Measurements from ENCODE around the gene FMNL2. TPM values are rescaled to one million over a fixed set of nuclear protein-coding genes. Genes with fewer than 3 reads are reported as not detected.

Gene FMNL2
- total RNA-seq, 1 experiment from 2014 or later: 38.2 TPM

DNA sequence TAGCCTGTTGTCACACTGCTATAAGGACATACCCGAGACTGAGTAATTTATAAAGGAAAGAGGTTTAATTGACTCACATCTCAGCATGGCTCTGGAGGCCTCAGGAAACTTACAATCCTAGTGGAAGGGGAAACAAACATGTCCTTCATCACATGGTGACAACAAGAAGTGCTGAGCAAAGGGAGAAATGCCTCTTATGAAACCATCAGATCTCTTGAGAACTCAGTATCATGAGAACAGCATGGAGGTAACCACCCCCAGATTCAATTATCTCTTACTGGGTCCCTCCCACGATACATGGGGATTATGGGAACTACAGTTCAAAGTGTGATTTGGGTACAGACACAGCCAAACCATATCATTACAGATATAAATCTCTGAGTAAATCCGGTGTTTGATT, 233.6 kb downstream of the FMNL2 start:
- ChIA-PET POLR2A (no interaction called here), CTCF (no interaction called here)
- DNase-seq: no peak
- Mint-ChIP-seq H3K27me3 (ENCODE audit: insufficient read depth, unreplicated experiment) (no peaks in the 10 kb centered on the region), H3K36me3 (ENCODE audit: insufficient read depth, unreplicated experiment) (peaks cover 11% of the 10 kb centered on the region), H3K27ac (ENCODE audit: unreplicated experiment) (no peak overlapping the region), H3K9me3 (ENCODE audit: unreplicated experiment) (no peaks in the 10 kb centered on the region), H3K4me3 (ENCODE audit: unreplicated experiment) (no peak overlapping the region), H3K4me1 (ENCODE audit: low read depth, unreplicated experiment) (no peaks in the 10 kb centered on the region)
- TF ChIP-seq, protein P1, sequence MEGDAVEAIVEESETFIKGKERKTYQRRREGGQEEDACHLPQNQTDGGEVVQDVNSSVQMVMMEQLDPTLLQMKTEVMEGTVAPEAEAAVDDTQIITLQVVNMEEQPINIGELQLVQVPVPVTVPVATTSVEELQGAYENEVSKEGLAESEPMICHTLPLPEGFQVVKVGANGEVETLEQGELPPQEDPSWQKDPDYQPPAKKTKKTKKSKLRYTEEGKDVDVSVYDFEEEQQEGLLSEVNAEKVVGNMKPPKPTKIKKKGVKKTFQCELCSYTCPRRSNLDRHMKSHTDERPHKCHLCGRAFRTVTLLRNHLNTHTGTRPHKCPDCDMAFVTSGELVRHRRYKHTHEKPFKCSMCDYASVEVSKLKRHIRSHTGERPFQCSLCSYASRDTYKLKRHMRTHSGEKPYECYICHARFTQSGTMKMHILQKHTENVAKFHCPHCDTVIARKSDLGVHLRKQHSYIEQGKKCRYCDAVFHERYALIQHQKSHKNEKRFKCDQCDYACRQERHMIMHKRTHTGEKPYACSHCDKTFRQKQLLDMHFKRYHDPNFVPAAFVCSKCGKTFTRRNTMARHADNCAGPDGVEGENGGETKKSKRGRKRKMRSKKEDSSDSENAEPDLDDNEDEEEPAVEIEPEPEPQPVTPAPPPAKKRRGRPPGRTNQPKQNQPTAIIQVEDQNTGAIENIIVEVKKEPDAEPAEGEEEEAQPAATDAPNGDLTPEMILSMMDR (IDR thresholded peaks at IDR 0.05; ENCODE audit: insufficient read depth in 1 of 2, low read depth in 1 of 2, low read length in 1 of 2, severe bottlenecking in 1 of 2, unreplicated experiment in 1 of 2): no peak
- no peaks in the 10 kb centered on the region for H3K36me3 ChIP-seq (ENCODE audit: control insufficient read depth, insufficient read depth, low read length)
- BruUV-seq (replicated peaks): no TSS peak
- intact Hi-C loops (cut with micrococcal nuclease; ENCODE audit: unreplicated experiment): loop anchor here (5.0 kb wide), 1 partner anchor 59 kb away; no protein-coding TSS in a partner anchor
- no peak overlapping the region for H3K4me3 ChIP-seq (ENCODE audit: low read depth, low read length)
- H3K9me3 ChIP-seq: no peaks in the 10 kb centered on the region
- no peaks in the 10 kb centered on the region for H3K4me1 ChIP-seq
- H3K27me3 ChIP-seq (replicated peaks; ENCODE audit: control insufficient read depth, insufficient read depth, low read length): no peaks in the 10 kb centered on the region

DNA sequence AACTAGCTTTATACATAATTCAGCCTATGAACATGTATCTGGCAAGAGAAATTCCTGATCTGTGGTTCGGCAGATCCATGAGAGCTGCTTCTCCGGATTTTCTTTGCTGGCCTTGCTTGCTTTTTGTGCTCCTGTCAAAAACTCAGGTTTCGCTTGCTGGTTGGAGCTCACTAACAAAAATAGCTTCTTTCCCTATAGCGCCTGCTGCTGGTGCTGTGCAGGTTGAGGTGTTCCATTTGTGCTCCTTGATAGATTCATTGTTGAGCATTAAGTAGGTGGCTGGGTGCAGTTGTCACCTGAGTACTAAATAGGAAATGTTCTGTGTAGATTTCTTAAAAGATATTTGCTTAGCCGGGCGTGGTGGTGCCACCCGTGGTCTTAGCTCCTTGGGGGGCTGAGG, 234.2 kb downstream of the FMNL2 start:
- Histone ChIP-seq H3K4me1 (no peaks in the 10 kb centered on the region), H3K9me3 (no peaks in the 10 kb centered on the region), H3K36me3 (ENCODE audit: control insufficient read depth, insufficient read depth, low read length) (no peaks in the 10 kb centered on the region), H3K27me3 (replicated peaks; ENCODE audit: control insufficient read depth, insufficient read depth, low read length) (no peaks in the 10 kb centered on the region), H3K4me3 (ENCODE audit: low read depth, low read length) (no peak overlapping the region)
- H3K4me1 Mint-ChIP-seq (ENCODE audit: low read depth, unreplicated experiment): no peaks in the 10 kb centered on the region
- BruUV-seq (replicated peaks): no TSS peak
- CTCF ChIA-PET: no interaction called here
- TF ChIP-seq, protein P1 (IDR thresholded peaks at IDR 0.05; ENCODE audit: insufficient read depth in 1 of 2, low read depth in 1 of 2, low read length in 1 of 2, severe bottlenecking in 1 of 2, unreplicated experiment in 1 of 2): no peak
- no peak overlapping the region for H3K27ac Mint-ChIP-seq (ENCODE audit: unreplicated experiment)
- H3K36me3 Mint-ChIP-seq (ENCODE audit: insufficient read depth, unreplicated experiment): peaks cover 11% of the 10 kb centered on the region
- H3K4me3 Mint-ChIP-seq (ENCODE audit: unreplicated experiment): no peak overlapping the region
- H3K9me3 Mint-ChIP-seq (ENCODE audit: unreplicated experiment): no peaks in the 10 kb centered on the region
- intact Hi-C loops (cut with micrococcal nuclease; ENCODE audit: unreplicated experiment): loop anchor here (5.0 kb wide), 1 partner anchor 58 kb away; no protein-coding TSS in a partner anchor
- POLR2A ChIA-PET: no interaction called here
- no peaks in the 10 kb centered on the region for H3K27me3 Mint-ChIP-seq (ENCODE audit: insufficient read depth, unreplicated experiment)
- no peak for DNase-seq

DNA sequence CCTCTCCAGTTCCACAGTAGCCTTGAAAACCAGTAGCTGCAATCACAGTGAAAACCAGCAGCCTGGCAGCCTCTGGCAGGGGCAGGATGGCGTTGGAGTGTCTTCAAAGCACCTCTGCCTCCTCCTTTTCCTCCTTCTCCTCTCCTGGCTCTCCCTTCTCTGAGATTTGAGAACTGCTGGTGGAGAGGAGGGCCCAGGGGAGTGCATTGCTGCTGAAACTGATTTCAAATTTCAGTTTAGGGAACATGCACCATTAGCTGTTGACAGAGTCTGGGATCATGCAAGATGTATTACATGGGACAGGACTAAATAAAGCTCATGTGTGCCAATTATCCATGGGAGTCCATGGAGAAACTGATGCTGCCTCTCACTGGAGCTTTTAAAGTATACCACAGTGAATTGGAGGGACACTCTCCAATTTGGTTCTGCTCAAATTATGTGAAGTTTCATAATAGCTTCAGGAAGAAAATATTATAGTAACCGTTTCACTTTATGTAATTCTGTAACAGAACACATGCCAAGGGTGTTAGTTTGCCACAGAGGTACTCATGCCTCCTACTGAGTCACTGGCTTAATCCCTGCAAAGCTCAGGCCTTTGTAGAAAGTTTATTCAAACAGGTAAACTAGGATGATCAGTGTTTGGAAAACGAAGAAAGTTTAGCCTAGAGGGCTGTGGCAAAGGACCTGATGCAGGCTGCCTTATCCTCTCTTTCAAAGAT, 236.2 kb downstream of the FMNL2 start:
- H3K36me3 Mint-ChIP-seq (ENCODE audit: insufficient read depth, unreplicated experiment): peaks cover 6% of the 10 kb centered on the region

More for the DNA sequence above, 236.2 kb downstream of the FMNL2 start:
- Mint-ChIP-seq H3K4me1 (ENCODE audit: low read depth, unreplicated experiment) (no peaks in the 10 kb centered on the region), H3K9me3 (ENCODE audit: unreplicated experiment) (no peaks in the 10 kb centered on the region), H3K4me3 (ENCODE audit: unreplicated experiment) (no peak overlapping the region), H3K27ac (ENCODE audit: unreplicated experiment) (no peak overlapping the region), H3K27me3 (ENCODE audit: insufficient read depth, unreplicated experiment) (no peaks in the 10 kb centered on the region)
- H3K4me3 ChIP-seq (ENCODE audit: low read depth, low read length): no peak overlapping the region
- TF ChIP-seq, protein P1 (IDR thresholded peaks at IDR 0.05; ENCODE audit: insufficient read depth in 1 of 2, low read depth in 1 of 2, low read length in 1 of 2, severe bottlenecking in 1 of 2, unreplicated experiment in 1 of 2): no peak
- H3K4me1 ChIP-seq: no peaks in the 10 kb centered on the region
- no TSS peak for BruUV-seq (replicated peaks)
- intact Hi-C loops (cut with micrococcal nuclease; ENCODE audit: unreplicated experiment): no loop called here
- DNase-seq: no peak
- no peaks in the 10 kb centered on the region for H3K36me3 ChIP-seq (ENCODE audit: control insufficient read depth, insufficient read depth, low read length)
- CTCF ChIA-PET: no interaction called here
- POLR2A ChIA-PET: no interaction called here
- no peaks in the 10 kb centered on the region for H3K27me3 ChIP-seq (replicated peaks; ENCODE audit: control insufficient read depth, insufficient read depth, low read length)
- no peaks in the 10 kb centered on the region for H3K9me3 ChIP-seq
